ENCODE results near the gene DNAH10. TPM values are rescaled to one million over a fixed set of nuclear protein-coding genes. Genes with fewer than 3 reads are reported as not detected.

DNAH10 gene
- total and polyA plus RNA-seq, 2 of the 13 experiments (the other 11 are each of a cell fraction or from before 2014, with no cell fraction given) = 0.01 to 0.02 TPM

GRCh38 chr12:123949770-123950165 lies 187.7 kb downstream of the DNAH10 start (continued):
- no peak for TF ChIP-seq ARID5B (CRISPR knock-in tag; IDR thresholded peaks at IDR 0.05)
- no peak for TF ChIP-seq IRF2 (CRISPR knock-in tag; IDR thresholded peaks at IDR 0.05)
- TF ChIP-seq POLR2G (IDR thresholded peaks at IDR 0.05; ENCODE audit: low read depth, low read length) = no peak
- TF ChIP-seq, protein P1, sequence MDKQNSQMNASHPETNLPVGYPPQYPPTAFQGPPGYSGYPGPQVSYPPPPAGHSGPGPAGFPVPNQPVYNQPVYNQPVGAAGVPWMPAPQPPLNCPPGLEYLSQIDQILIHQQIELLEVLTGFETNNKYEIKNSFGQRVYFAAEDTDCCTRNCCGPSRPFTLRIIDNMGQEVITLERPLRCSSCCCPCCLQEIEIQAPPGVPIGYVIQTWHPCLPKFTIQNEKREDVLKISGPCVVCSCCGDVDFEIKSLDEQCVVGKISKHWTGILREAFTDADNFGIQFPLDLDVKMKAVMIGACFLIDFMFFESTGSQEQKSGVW (CRISPR knock-in tag; IDR thresholded peaks at IDR 0.05; ENCODE audit: borderline replicate concordance) = no peak
- TF ChIP-seq ZNF382 (CRISPR knock-in tag; IDR thresholded peaks at IDR 0.05; ENCODE audit: borderline replicate concordance) = no peak
- peak; percentile 11; the same call in 1 of the 2 replicates for TF ChIP-seq ZFP91 (CRISPR knock-in tag; IDR thresholded peaks at IDR 0.05; ENCODE audit: borderline replicate concordance)
- no peak for TF ChIP-seq ZNF557 (CRISPR knock-in tag; IDR thresholded peaks at IDR 0.05)
- 0 out of 2 replicates have a peak, but pooled peaks have one; percentile 18 for TF ChIP-seq HOXA3 (CRISPR knock-in tag; IDR thresholded peaks at IDR 0.05)
- TF ChIP-seq, protein P2, sequence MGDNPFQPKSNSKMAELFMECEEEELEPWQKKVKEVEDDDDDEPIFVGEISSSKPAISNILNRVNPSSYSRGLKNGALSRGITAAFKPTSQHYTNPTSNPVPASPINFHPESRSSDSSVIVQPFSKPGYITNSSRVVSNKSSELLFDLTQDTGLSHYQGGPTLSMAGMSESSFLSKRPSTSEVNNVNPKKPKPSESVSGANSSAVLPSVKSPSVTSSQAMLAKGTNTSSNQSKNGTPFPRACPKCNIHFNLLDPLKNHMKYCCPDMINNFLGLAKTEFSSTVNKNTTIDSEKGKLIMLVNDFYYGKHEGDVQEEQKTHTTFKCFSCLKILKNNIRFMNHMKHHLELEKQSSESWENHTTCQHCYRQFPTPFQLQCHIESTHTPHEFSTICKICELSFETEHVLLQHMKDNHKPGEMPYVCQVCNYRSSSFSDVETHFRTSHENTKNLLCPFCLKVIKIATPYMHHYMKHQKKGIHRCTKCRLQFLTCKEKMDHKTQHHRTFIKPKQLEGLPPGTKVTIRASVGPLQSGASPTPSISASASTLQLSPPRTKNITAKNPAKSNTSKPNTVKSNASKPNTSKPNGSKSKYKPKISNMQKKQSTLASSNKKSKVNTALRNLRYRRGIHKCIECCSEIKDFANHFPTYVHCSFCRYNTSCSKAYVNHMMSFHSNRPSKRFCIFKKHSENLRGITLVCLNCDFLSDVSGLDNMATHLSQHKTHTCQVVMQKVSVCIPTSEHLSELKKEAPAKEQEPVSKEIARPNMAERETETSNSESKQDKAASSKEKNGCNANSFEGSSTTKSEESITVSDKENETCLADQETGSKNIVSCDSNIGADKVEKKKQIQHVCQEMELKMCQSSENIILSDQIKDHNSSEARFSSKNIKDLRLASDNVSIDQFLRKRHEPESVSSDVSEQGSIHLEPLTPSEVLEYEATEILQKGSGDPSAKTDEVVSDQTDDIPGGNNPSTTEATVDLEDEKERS (CRISPR knock-in tag; IDR thresholded peaks at IDR 0.05) = 0 out of 2 replicates have a peak, but pooled peaks have one; percentile 3
- 0 out of 2 replicates have a peak, but pooled peaks have one; percentile 48 for TF ChIP-seq ZNF605 (CRISPR knock-in tag; IDR thresholded peaks at IDR 0.05)
- peak; percentile 4; the same call in 1 of the 2 replicates for TF ChIP-seq ZMYM2 (CRISPR knock-in tag; IDR thresholded peaks at IDR 0.05)
- no peak for TF ChIP-seq ZBTB8A (CRISPR knock-in tag; IDR thresholded peaks at IDR 0.05; ENCODE audit: borderline replicate concordance, low read depth)
- no peak for TF ChIP-seq ZBTB21 (CRISPR knock-in tag; IDR thresholded peaks at IDR 0.05)
- no peak for TF ChIP-seq ZNF354B (CRISPR knock-in tag; IDR thresholded peaks at IDR 0.05)
- TF ChIP-seq MAFF (IDR thresholded peaks at IDR 0.05; ENCODE audit: low read depth, low read length) = no peak
- 0 out of 2 replicates have a peak, but pooled peaks have one; percentile 2 for TF ChIP-seq ZNF788 (CRISPR knock-in tag; IDR thresholded peaks at IDR 0.05; ENCODE audit: borderline replicate concordance)
- no peak for TF ChIP-seq MLX (CRISPR knock-in tag; IDR thresholded peaks at IDR 0.05)
- TF ChIP-seq CREB3 (CRISPR knock-in tag; IDR thresholded peaks at IDR 0.05) = no peak
- no peak for TF ChIP-seq TCF7L2 (IDR thresholded peaks at IDR 0.05; ENCODE audit: low read depth, low read length)
